ENCODE results near the gene EIPR1. TPM values are rescaled to one million over a fixed set of nuclear protein-coding genes. Genes with fewer than 3 reads are reported as not detected.

EIPR1 gene
- total RNA-seq, 4 donors from 2014 or later = 26.1 to 51.6 (median 40.0) TPM

- Histone ChIP-seq H3K27ac (no peak overlapping the region), H3K4me1 (peaks cover 0 to 6% of the 10 kb centered on the region in 2 donors), H3K36me3 (no peaks in the 10 kb centered on the region), H3K27me3 (no peaks in the 10 kb centered on the region), H3K4me3 (replicated peaks in 1 of 3) (no peak overlapping the region), H3K9me3 (no peaks in the 10 kb centered on the region)
- no peak for DNase-seq
- intact Hi-C loops (cut with DNase I) = no loop called here
- 86% methylated on average over 8 of the region's 8 CpGs for WGBS, 2 donors
- no peak for TF ChIP-seq CTCF (IDR thresholded peaks at IDR 0.05)
- no peak for TF ChIP-seq POLR2A (IDR thresholded peaks at IDR 0.05)
Observed at GRCh38 chr2:3146175-3146574, 231.4 kb downstream of the EIPR1 start.

DNA sequence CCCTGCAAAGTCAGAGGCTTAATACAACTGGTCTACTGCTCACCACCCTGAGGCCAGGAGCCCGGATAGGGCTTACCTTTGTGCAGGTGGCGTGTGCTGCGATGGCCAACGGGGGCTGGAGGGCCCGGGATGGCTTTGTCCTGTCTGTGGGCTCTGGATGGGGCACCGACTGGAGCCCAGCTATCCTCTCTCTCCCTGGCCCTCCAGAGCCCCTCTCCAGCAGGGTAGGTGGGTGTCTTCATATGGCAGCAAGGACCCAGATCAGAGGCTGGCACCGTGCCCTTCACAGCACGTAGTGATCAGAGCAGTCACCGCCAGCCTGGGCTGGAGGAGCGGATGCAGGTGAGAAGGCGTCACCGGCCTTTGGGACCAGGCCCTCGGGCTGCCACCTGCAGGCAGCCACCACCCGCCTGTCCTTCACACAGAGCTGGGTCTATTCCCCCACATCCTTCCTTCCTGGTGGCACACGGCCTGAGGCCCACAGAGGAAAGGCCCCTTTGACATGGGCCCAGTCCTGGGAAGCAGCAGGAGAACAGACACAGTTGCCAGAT, 232.1 kb downstream of the EIPR1 start:
- Histone ChIP-seq H3K4me1 (peaks cover 0 to 6% of the 10 kb centered on the region in 2 donors), H3K9me3 (no peaks in the 10 kb centered on the region), H3K27me3 (no peaks in the 10 kb centered on the region), H3K4me3 (replicated peaks in 1 of 3) (no peak overlapping the region), H3K27ac (no peak overlapping the region), H3K36me3 (no peaks in the 10 kb centered on the region)
- intact Hi-C loops (cut with DNase I) = no loop called here
- no peak for DNase-seq
- TF ChIP-seq CTCF (IDR thresholded peaks at IDR 0.05) (no peak), POLR2A (IDR thresholded peaks at IDR 0.05) (no peak)
- 66 to 94% methylated on average over 4 to 11 of the region's 15 CpGs for WGBS, 2 donors

DNA sequence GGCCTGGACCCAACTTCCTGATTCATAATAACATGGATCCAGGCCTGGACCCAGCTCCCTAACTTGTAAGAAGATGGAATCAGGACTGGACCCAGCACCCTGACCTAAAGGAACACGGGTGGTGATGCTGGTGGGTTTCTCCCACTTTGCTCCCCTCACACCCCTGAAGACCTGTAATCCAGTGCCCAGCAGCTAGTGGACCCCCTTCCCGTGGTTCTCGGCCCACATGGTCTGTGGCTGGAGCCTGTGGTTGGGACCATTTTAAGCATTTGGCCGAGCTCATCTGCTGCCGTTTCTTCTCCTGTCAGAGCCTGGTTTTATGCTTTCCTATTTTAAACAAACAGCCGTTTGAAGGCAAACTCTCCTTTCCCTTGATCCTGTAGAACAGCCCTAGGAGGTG, 232.8 kb downstream of the EIPR1 start:
- no peaks in the 10 kb centered on the region for H3K27me3 ChIP-seq
- no peak overlapping the region for H3K27ac ChIP-seq
- TF ChIP-seq POLR2A (IDR thresholded peaks at IDR 0.05) (no peak), CTCF (IDR thresholded peaks at IDR 0.05) (no peak)
- no peak overlapping the region for H3K4me3 ChIP-seq (replicated peaks in 1 of 3)
- 85 to 86% methylated on average over 6 of the region's 6 CpGs for WGBS, 2 donors
- H3K4me1 ChIP-seq = peaks cover 0 to 6% of the 10 kb centered on the region in 2 donors
- no peak for DNase-seq
- intact Hi-C loops (cut with DNase I) = no loop called here
- no peaks in the 10 kb centered on the region for H3K9me3 ChIP-seq
- no peaks in the 10 kb centered on the region for H3K36me3 ChIP-seq

- WGBS, 2 donors = 70 to 84% methylated on average over 8 of the region's 8 CpGs
Observed at GRCh38 chr2:3143602-3144001, 234.0 kb downstream of the EIPR1 start.

More at GRCh38 chr2:3143602-3144001, 234.0 kb downstream of the EIPR1 start:
- intact Hi-C loops (cut with DNase I) = no loop called here
- H3K4me1 ChIP-seq = peaks cover 0 to 6% of the 10 kb centered on the region in 2 donors
- no peaks in the 10 kb centered on the region for H3K27me3 ChIP-seq
- H3K36me3 ChIP-seq = no peaks in the 10 kb centered on the region
- DNase-seq = no peak
- TF ChIP-seq CTCF (IDR thresholded peaks at IDR 0.05) (no peak), POLR2A (IDR thresholded peaks at IDR 0.05) (no peak)
- H3K9me3 ChIP-seq = no peaks in the 10 kb centered on the region
- no peak overlapping the region for H3K27ac ChIP-seq
- no peak overlapping the region for H3K4me3 ChIP-seq (replicated peaks in 1 of 3)
